IPS DF 4.7 (cell line): ENCODE data around the gene CREG1.

ENCODE experiments used
- DNase-seq: peaks from one replicate; pipeline ENCODE4 v3.0.0-alpha.2; 2013; ENCODE audit warnings: low spot score; ENCODE audit errors: extremely low read depth

CREG1 gene

GRCh38 chr1:167532964-167533824, 20.4 kb downstream of the CREG1 start:
- DNase-seq: no peak

GRCh38 chr1:167532375-167532774, 21.2 kb downstream of the CREG1 start:
- no peak for DNase-seq

GRCh38 chr1:167529829-167530474, 23.6 kb downstream of the CREG1 start:
- DNase-seq: no peak

- DNase-seq: no peak
Observed at GRCh38 chr1:167528057-167528728, 25.4 kb downstream of the CREG1 start.

GRCh38 chr1:167526667-167527383, 26.7 kb downstream of the CREG1 start:
- no peak for DNase-seq

- DNase-seq: no peak
Observed at GRCh38 chr1:167524651-167525050, 28.9 kb downstream of the CREG1 start.

- no peak for DNase-seq
Observed at GRCh38 chr1:167522246-167522645, 31.3 kb downstream of the CREG1 start.

- DNase-seq: no peak
Observed at GRCh38 chr1:167520711-167521206, 32.8 kb downstream of the CREG1 start.

- no peak for DNase-seq
Observed at GRCh38 chr1:167518331-167518700, 35.2 kb downstream of the CREG1 start, which contains the start of gene CD247. CD247 (minus strand) TSS chr1:167518529; CDS start chr1:167518465, 64 bp downstream.

GRCh38 chr1:167517535-167518330, 35.8 kb downstream of the CREG1 start:
- DNase-seq: no peak

GRCh38 chr1:167516404-167517388, 36.9 kb downstream of the CREG1 start:
- DNase-seq: no peak

- no peak for DNase-seq
Observed at GRCh38 chr1:167515893-167516321, 37.7 kb downstream of the CREG1 start.

GRCh38 chr1:167515461-167515860, 38.1 kb downstream of the CREG1 start:
- DNase-seq: no peak

- DNase-seq: no peak
Observed at GRCh38 chr1:167514288-167514687, 39.3 kb downstream of the CREG1 start.

GRCh38 chr1:167512046-167512654, 41.4 kb downstream of the CREG1 start:
- no peak for DNase-seq

- no peak for DNase-seq
Observed at GRCh38 chr1:167511374-167511986, 42.1 kb downstream of the CREG1 start.

GRCh38 chr1:167510881-167511280, 42.7 kb downstream of the CREG1 start:
- no peak for DNase-seq

GRCh38 chr1:167510244-167510643, 43.3 kb downstream of the CREG1 start:
- DNase-seq: no peak
